Fibroblast of peridontal ligament (primary cell): Measurements from ENCODE around the gene PPP1R7.

Experiments
- DNase-seq: peaks from one replicate; pipeline ENCODE4 v3.0.0-alpha.2; 2010; ENCODE audit errors: extremely low read depth

PPP1R7 gene

GRCh38 chr2:241121008-241121407, 29.3 kb upstream of the PPP1R7 start:
- no peak for DNase-seq

GRCh38 chr2:241122376-241123002, 27.8 kb upstream of the PPP1R7 start:
- no peak for DNase-seq

- DNase-seq: no peak
These were observed 26.3 kb upstream of the PPP1R7 start for GRCh38 chr2:241123816-241124536.

- no peak for DNase-seq
These were observed 24.6 kb upstream of the PPP1R7 start for GRCh38 chr2:241125626-241126025.

GRCh38 chr2:241126201-241126611, 24.1 kb upstream of the PPP1R7 start:
- DNase-seq: no peak

- DNase-seq: no peak
These were observed 23.5 kb upstream of the PPP1R7 start for GRCh38 chr2:241126771-241127202.

- DNase-seq: no peak
These were observed 22.0 kb upstream of the PPP1R7 start for GRCh38 chr2:241128266-241128665.

- DNase-seq: no peak
These were observed 21.0 kb upstream of the PPP1R7 start for GRCh38 chr2:241129086-241129871.

- DNase-seq: no peak
These were observed 20.0 kb upstream of the PPP1R7 start for GRCh38 chr2:241130316-241130715.

GRCh38 chr2:241131531-241131930, 18.7 kb upstream of the PPP1R7 start:
- DNase-seq: no peak

- DNase-seq: no peak
These were observed 17.5 kb upstream of the PPP1R7 start for GRCh38 chr2:241132538-241133435.

- DNase-seq: no peak
These were observed 16.8 kb upstream of the PPP1R7 start for GRCh38 chr2:241133436-241133820.

GRCh38 chr2:241134711-241135110, 15.6 kb upstream of the PPP1R7 start:
- no peak for DNase-seq

- DNase-seq: no peak
These were observed 14.5 kb upstream of the PPP1R7 start for GRCh38 chr2:241135737-241136136.

GRCh38 chr2:241136191-241136590, 14.1 kb upstream of the PPP1R7 start:
- no peak for DNase-seq

GRCh38 chr2:241136661-241137260, 13.5 kb upstream of the PPP1R7 start:
- no peak for DNase-seq

GRCh38 chr2:241137276-241138190, 12.7 kb upstream of the PPP1R7 start:
- DNase-seq: no peak

- DNase-seq: no peak
These were observed 11.8 kb upstream of the PPP1R7 start for GRCh38 chr2:241138471-241138870.

- no peak for DNase-seq
These were observed 10.5 kb upstream of the PPP1R7 start for GRCh38 chr2:241139531-241140444.
